Astrocyte (in vitro differentiated cells and primary cell): Measurements from ENCODE around the gene PARVB.

ENCODE experiments used
- EZH2 ChIP-seq: IDR thresholded peaks from 2 replicates; pipeline ENCODE4 v1.6.1; 2012; ENCODE audit warnings: mild to moderate bottlenecking, low read length, inconsistent platforms; ENCODE audit not compliant: insufficient read depth
- TF ChIP-seq, protein P1 (sequence below): IDR thresholded peaks from 2 replicates; pipeline ENCODE4 v1.5.1; 2011; ENCODE audit warnings: low read depth, mild to moderate bottlenecking, inconsistent platforms, low read length, moderate library complexity; ENCODE audit not compliant: insufficient read depth

DNA sequence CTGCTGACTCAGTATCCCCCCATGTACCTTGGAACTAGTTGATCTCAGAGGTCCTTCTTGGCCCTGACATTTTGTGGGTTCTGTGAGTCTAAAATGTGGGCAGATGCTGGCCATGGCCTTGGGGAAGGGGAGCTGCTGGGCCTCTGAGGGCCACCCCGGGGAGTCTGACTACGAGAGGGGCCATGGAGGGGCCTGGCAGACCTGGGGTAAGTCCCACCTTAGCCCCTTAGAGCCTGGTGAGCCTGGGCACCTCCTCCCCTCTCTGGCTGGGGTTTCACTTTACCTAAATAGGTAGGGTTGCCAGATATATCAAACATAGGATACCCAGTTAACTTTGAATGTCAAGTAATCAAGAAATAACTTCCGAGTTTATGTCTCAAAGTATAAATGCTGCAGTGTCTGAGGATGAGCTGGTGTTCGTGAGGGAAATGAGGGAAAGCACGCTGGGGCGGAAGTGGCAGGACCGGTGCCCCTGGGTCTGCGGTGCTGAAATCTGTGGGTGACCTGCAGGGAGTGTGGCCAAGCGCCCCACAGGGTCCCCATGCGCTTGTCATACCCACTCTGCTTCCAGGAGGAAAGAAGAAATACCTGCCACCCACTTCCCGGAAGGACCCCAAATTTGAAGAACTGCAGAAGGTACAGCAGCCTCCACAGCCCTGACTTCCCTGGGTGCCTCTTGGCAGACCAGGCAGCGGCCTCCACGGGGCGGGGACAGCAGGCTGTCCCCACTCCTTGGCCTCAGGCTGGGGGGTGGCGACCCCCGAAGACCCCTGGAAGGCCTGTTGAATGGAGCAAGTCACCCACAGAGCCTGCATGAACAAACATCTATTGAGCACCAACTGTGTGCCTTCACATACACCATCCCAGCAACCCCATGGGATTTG lies 161.4 kb downstream of the PARVB start:
- TF ChIP-seq, protein P1, sequence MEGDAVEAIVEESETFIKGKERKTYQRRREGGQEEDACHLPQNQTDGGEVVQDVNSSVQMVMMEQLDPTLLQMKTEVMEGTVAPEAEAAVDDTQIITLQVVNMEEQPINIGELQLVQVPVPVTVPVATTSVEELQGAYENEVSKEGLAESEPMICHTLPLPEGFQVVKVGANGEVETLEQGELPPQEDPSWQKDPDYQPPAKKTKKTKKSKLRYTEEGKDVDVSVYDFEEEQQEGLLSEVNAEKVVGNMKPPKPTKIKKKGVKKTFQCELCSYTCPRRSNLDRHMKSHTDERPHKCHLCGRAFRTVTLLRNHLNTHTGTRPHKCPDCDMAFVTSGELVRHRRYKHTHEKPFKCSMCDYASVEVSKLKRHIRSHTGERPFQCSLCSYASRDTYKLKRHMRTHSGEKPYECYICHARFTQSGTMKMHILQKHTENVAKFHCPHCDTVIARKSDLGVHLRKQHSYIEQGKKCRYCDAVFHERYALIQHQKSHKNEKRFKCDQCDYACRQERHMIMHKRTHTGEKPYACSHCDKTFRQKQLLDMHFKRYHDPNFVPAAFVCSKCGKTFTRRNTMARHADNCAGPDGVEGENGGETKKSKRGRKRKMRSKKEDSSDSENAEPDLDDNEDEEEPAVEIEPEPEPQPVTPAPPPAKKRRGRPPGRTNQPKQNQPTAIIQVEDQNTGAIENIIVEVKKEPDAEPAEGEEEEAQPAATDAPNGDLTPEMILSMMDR = no peak
- no peak for TF ChIP-seq EZH2
